WERI-Rb-1 (cell line): Measurements from ENCODE around the gene LRRC4C.

Experiments
- DNase-seq: peaks from one replicate; pipeline ENCODE4 v3.0.0-alpha.2; 2020
- H3K27ac ChIP-seq: fragments of 250-450 bp; sonication (Bioruptor Pico); 2 replicates; pipeline ENCODE4 v1.5.1; 2020; ENCODE audit warnings: mild to moderate bottlenecking, moderate library complexity
- H3K27me3 ChIP-seq: fragments of 250-450 bp; sonication (Bioruptor Pico); 2 replicates; pipeline ENCODE4 v1.5.1; 2021; ENCODE audit warnings: mild to moderate bottlenecking, low read depth, moderate library complexity; ENCODE audit not compliant: insufficient read depth, severe bottlenecking
- H3K36me3 ChIP-seq: fragments of 250-450 bp; sonication (Bioruptor Pico); 2 replicates; pipeline ENCODE4 v1.5.1; 2020; ENCODE audit warnings: mild to moderate bottlenecking, moderate library complexity
- H3K4me3 ChIP-seq: 2 replicates; pipeline ENCODE4 v1.5.1; 2011; ENCODE audit warnings: low read depth, mild to moderate bottlenecking, control low read depth, low read length
- H3K9me3 ChIP-seq: fragments of 250-450 bp; sonication (Bioruptor Pico); 2 replicates; pipeline ENCODE4 v1.5.1; 2021; ENCODE audit warnings: mild to moderate bottlenecking, moderate library complexity; ENCODE audit not compliant: severe bottlenecking
- CTCF ChIP-seq: IDR thresholded peaks from 2 replicates; pipeline ENCODE4 v1.5.1; 2011; ENCODE audit warnings: low read depth, mild to moderate bottlenecking, control low read depth, inconsistent platforms, low read length

LRRC4C gene

GRCh38 chr11:41115066-41115465 lies 344.4 kb downstream of the LRRC4C start:
- Histone ChIP-seq H3K27ac (no peak overlapping the region), H3K9me3 (no peaks in the 10 kb centered on the region), H3K36me3 (no peaks in the 10 kb centered on the region), H3K27me3 (peaks cover 13% of the 10 kb centered on the region), H3K4me3 (no peak overlapping the region)
- no peak for DNase-seq
- no peak for TF ChIP-seq CTCF

GRCh38 chr11:41113160-41113559 lies 346.3 kb downstream of the LRRC4C start:
- peaks cover 9% of the 10 kb centered on the region for H3K27me3 ChIP-seq
- H3K27ac ChIP-seq, result no peak overlapping the region
- H3K36me3 ChIP-seq, result no peaks in the 10 kb centered on the region
- no peak for DNase-seq
- no peak overlapping the region for H3K4me3 ChIP-seq
- no peak for TF ChIP-seq CTCF
- no peaks in the 10 kb centered on the region for H3K9me3 ChIP-seq

- no peak for TF ChIP-seq CTCF
Measured at GRCh38 chr11:41110527-41110926, 348.9 kb downstream of the LRRC4C start.

GRCh38 chr11:41102471-41102870 lies 357.0 kb downstream of the LRRC4C start:
- TF ChIP-seq CTCF, result no peak
- no peak for DNase-seq
- Histone ChIP-seq H3K9me3 (no peaks in the 10 kb centered on the region), H3K27me3 (peaks cover 15% of the 10 kb centered on the region), H3K36me3 (no peaks in the 10 kb centered on the region), H3K4me3 (no peak overlapping the region), H3K27ac (no peak overlapping the region)

More at GRCh38 chr11:41110527-41110926, 348.9 kb downstream of the LRRC4C start:
- DNase-seq, result no peak
- Histone ChIP-seq H3K27ac (no peak overlapping the region), H3K4me3 (no peak overlapping the region), H3K9me3 (no peaks in the 10 kb centered on the region), H3K36me3 (no peaks in the 10 kb centered on the region), H3K27me3 (peaks cover 9% of the 10 kb centered on the region)

GRCh38 chr11:41099654-41100053 lies 359.8 kb downstream of the LRRC4C start:
- Histone ChIP-seq H3K27me3 (peaks cover 18% of the 10 kb centered on the region), H3K36me3 (no peaks in the 10 kb centered on the region), H3K4me3 (no peak overlapping the region), H3K27ac (no peak overlapping the region), H3K9me3 (no peaks in the 10 kb centered on the region)
- no peak for DNase-seq
- no peak for TF ChIP-seq CTCF

GRCh38 chr11:41085123-41085522 lies 374.3 kb downstream of the LRRC4C start:
- Histone ChIP-seq H3K4me3 (no peak overlapping the region), H3K9me3 (no peaks in the 10 kb centered on the region), H3K27me3 (peaks cover 11% of the 10 kb centered on the region), H3K36me3 (no peaks in the 10 kb centered on the region), H3K27ac (no peak overlapping the region)
- TF ChIP-seq CTCF, result no peak
- no peak for DNase-seq
